Measurements from ENCODE around the gene GSTM1.

DNA sequence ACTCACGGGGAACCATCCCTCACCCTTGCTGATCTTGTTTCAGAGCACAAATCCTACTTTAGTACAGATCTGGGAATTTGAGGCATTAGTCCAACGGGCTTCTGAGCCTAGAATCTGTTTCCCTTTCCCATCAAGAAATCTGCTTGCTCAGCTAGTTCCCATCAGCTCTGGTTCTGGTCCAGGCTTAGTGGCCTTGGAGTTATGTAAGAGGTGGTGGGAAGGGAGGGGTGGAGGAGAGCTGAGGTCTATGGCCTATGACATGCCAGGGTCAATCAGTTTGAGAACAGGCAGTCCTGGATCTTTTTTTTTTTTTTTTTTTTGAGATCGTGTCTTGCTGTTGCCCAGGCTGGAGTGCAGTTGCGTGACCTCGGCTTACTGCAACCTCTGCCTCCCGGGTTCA, 4.1 kb downstream of the GSTM1 start:
- TF ChIP-seq GATA2 (IDR thresholded peaks at IDR 0.05; ENCODE audit: low read depth, low read length) (no peak), GATA3 (IDR thresholded peaks at IDR 0.05; ENCODE audit: low read depth, low read length) (no peak)

Data from SH-SY5Y (cell line).